Measurements from ENCODE around the gene SIPA1L3.

Gene SIPA1L3

DNA sequence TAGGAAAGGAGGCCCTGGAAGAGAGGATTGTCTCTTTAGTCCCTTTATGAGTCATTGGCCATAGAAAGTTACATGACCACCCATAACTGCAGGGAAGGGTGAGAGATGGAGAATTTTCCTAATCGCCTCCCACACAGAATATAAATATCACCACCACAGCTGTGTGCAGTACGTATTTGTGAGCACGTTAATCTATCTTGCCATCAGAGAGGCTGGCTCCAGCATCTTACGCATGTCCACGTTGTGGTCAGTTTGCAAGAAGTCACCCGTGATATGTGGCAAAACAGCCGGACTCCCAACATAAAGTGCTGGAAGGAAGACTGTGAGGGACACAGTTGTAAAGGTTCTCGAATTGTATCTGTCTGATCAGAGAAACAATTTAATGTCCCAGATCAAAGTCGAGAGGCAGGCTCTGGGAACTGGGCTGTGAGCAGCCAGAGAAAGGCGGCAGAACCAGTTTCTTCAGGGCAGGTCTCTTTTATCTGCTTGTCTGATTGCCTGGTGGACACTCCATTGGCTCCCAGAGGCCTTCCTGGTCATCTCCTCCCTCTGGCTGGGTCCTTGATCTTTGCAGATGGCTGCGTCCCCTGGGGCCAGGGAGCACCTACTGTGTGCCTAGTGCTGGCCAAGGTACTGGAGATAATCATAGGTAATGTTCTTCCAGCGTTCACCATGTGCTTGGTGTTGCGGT lies 74.9 kb downstream of the SIPA1L3 start:
- TF ChIP-seq, protein P1, sequence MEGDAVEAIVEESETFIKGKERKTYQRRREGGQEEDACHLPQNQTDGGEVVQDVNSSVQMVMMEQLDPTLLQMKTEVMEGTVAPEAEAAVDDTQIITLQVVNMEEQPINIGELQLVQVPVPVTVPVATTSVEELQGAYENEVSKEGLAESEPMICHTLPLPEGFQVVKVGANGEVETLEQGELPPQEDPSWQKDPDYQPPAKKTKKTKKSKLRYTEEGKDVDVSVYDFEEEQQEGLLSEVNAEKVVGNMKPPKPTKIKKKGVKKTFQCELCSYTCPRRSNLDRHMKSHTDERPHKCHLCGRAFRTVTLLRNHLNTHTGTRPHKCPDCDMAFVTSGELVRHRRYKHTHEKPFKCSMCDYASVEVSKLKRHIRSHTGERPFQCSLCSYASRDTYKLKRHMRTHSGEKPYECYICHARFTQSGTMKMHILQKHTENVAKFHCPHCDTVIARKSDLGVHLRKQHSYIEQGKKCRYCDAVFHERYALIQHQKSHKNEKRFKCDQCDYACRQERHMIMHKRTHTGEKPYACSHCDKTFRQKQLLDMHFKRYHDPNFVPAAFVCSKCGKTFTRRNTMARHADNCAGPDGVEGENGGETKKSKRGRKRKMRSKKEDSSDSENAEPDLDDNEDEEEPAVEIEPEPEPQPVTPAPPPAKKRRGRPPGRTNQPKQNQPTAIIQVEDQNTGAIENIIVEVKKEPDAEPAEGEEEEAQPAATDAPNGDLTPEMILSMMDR (conservative IDR thresholded peaks at IDR 0.05; ENCODE audit: low read depth) = no peak
- peak overlapping the region; percentile 96 for H3K27ac ChIP-seq
- CTCF ChIA-PET = no interaction called here
- POLR2A ChIA-PET (ENCODE audit: low non-redundant PET) = no interaction called here
- no peak for DNase-seq (ENCODE audit: low spot score)

DNA sequence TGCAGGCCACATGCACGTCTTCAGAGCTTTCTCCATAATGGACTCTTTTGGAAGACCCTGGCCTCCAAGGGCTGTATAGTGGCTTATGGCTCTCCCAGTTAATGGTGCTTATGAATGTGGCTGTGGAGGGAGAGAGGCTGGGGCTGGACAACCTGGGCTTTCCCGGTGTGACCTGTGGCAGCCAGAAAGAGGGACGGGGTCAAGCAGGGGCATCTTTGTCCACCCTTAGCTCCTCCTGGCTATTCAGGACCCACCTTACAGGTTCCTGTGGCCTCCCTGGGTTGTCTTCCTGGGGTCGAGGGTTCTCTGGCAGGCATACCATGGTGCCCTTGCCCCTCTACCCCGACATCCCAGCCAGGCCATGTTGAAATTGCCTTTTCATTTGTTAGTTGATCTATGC lies 75.6 kb downstream of the SIPA1L3 start:
- TF ChIP-seq, protein P1 (conservative IDR thresholded peaks at IDR 0.05; ENCODE audit: low read depth) = no peak
- DNase-seq (ENCODE audit: low spot score) = no peak
- peak overlapping the region; percentile 96 for H3K27ac ChIP-seq
- POLR2A ChIA-PET (ENCODE audit: low non-redundant PET) = no interaction called here
- CTCF ChIA-PET = interaction anchor here (0.6 kb wide), 1 partner anchor 435 kb away, joined by 4 read pairs; no protein-coding TSS in a partner anchor

DNA sequence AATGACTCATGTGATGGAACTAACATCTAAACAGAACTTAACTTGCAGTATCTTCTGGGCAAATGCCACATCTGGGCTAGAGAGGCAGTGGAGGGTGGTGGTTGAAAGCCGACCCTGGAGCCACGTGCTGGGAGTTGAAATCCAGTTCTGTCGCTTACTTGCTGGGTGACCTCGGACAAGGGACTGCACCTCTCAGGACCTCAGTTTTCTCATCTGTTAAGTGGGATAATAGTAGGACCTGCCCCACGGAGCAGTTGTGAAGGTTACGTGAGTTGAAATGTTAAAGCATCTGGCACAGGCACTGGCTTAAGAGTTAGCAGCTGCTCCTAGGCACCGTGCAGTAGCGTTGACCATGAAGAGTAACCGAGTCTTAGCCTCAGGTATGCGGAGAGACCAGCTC lies 76.1 kb downstream of the SIPA1L3 start:
- CTCF ChIA-PET = interaction anchor here (0.6 kb wide), 1 partner anchor 435 kb away, joined by 4 read pairs; no protein-coding TSS in a partner anchor
- DNase-seq (ENCODE audit: low spot score) = no peak
- POLR2A ChIA-PET (ENCODE audit: low non-redundant PET) = no interaction called here
- peak overlapping the region; percentile 96 for H3K27ac ChIP-seq
- TF ChIP-seq, protein P1 (conservative IDR thresholded peaks at IDR 0.05; ENCODE audit: low read depth) = no peak

DNA sequence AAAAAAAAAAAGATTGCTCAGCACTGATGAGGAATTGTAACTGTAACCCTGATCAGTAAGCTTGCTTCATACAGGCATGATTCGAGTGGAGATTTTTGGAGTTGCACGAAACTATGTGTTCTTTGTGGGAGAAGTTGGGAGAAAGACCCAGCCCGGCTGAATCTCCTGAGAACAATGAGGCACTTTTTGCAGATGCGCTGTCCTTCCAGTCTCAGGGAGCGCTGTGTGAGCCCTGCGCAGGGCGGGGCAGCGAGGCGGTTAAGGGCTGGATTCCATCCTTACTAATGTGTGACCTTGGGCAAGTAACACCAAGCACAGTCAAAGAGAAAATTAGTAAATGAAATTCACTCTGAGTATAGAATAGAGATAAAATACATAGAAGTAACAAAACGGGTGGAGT lies 76.9 kb downstream of the SIPA1L3 start:
- TF ChIP-seq, protein P1 (conservative IDR thresholded peaks at IDR 0.05; ENCODE audit: low read depth) = no peak
- POLR2A ChIA-PET (ENCODE audit: low non-redundant PET) = no interaction called here
- H3K27ac ChIP-seq = peak overlapping the region; percentile 96
- CTCF ChIA-PET = interaction anchor here (0.6 kb wide), 1 partner anchor 30 kb away, joined by 3 read pairs; no protein-coding TSS in a partner anchor
- no peak for DNase-seq (ENCODE audit: low spot score)

DNA sequence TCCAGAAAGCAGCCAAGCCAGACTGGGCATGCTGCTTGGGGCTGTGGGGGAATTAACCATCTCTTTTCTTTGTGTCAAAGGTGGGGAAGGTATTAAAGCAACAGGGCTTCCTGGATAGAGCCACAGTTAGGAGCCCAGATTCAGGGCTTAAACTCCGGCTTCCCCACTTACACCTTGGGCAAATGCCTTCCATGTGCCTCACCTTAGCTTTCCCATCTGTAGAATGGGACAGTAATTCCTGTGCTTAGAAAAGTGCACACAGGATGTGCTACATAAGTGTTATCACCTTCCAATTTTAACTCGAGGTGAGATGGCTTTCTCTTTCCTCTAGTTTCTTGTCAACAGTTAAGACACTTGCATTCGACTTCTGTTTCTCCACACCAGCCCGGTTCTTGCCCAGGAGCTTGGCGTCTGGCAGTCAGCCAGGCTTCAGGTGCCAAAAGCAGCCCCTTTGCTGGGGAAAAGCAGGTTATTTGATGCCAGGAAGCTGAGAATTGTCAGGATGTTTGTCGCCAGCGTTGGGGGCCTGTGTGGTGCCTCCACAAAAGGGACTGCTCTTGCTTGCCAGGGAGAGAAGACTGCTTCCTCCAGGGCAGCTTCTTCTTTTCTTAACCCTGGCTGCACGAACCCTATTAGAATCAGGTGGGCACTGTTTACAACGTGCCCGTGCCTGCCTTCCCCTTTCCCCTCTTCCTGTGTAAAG lies 79.2 kb downstream of the SIPA1L3 start:
- DNase-seq (ENCODE audit: low spot score) = no peak
- ChIA-PET CTCF (interaction anchor here (0.5 to 1.4 kb wide), 3 partner anchors 17 to 158 kb away, joined by 3 to 5 read pairs (median 3); no protein-coding TSS in a partner anchor), POLR2A (ENCODE audit: low non-redundant PET) (no interaction called here)
- TF ChIP-seq, protein P1 (conservative IDR thresholded peaks at IDR 0.05; ENCODE audit: low read depth) = no peak
- peak overlapping the region; percentile 77 for H3K27ac ChIP-seq

DNA sequence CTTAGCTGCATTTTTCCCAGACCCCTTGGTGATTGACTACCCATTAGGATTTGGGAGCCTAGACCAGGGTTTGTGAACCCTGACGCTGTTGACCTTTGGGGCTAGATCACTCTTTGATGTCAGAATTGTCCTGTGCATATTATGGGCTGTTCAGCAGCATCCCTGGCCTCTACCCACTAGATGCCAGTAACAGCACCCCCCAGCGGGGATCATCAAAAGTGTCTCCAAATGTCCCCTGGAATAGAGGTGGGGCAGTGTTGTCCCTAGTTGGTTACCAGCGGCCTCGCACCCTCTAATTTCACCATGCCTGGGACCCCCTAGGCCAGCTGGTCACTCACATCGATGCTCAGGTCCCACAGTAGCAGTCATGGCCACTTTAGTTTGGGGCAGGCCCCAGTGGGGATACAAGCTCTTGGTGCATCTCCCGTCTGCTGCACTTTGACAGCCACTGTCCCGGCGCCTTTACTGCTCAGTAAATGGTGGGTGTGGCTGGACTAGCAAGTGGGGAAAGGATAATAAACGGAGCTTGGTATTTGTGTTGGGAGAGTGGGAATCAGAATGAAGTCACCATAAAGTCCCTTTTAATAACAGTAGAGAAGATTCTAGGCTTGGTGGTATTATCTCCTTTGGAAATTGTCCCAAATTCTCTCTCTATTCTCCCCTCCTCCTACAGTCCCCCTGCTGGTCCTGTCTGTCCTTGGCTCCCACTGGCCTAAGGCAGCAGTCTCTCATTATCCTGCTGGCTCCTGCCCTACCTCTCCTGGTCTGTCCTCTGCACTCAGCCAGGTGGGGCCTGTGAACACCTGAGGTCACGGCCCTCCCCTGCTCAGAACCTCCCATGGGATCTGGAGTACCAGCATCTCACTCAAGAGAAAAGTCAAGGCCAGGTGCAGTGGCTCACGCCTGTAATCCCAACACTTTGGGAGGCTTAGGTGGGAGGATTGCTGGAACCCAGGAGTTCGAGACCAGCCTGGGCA lies 80.6 kb downstream of the SIPA1L3 start:
- peak overlapping the region; percentile 77 for H3K27ac ChIP-seq
- DNase-seq (ENCODE audit: low spot score) = no peak
- ChIA-PET CTCF (interaction anchor here (0.5 to 1.4 kb wide), 3 partner anchors 85 to 619 kb away, joined by 3 to 5 read pairs (median 4); no protein-coding TSS in a partner anchor), POLR2A (ENCODE audit: low non-redundant PET) (no interaction called here)
- TF ChIP-seq, protein P1 (conservative IDR thresholded peaks at IDR 0.05; ENCODE audit: low read depth) = no peak

Data from RWPE1 (cell line).